GM12892 (cell line): ENCODE measurements around the gene LANCL3.

Source experiments
- POLR2A ChIP-seq: IDR thresholded peaks from 2 replicates; pipeline ENCODE4 v1.6.1; 2011; ENCODE audit warnings: low read depth, low read length, control low read depth
- POLR2AphosphoS5 ChIP-seq: IDR thresholded peaks from 2 replicates; pipeline ENCODE4 v1.6.1; 2011; ENCODE audit warnings: low read depth, low read length, control low read depth

DNA sequence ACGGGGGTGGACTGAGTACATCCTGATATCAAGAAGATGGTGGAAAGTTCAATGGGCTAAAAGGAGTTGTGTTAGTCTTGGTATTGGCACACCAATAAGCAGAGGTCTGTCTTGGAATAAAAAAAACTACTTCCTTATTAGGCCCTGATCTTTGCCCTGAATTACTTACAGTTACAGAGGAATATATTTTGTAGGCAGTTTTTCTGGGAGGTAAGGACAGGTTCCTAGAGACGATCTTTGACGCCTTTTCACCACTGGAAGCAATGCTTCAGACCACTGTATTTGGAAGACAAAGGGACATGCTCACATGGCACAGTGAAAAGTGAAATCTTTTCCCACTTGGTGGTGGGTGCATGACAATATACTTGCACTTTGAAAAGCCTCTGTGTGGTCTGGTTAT is 113.5 kb downstream of the LANCL3 start:
- no peak for TF ChIP-seq POLR2A
- no peak for TF ChIP-seq POLR2AphosphoS5
